ENCODE data around the gene SPTLC1.
"Not testable (repeated sequence)": the region's sequence is repeated elsewhere in the genome, so short reads cannot be mapped to it uniquely, and the experiment has no call there.

SPTLC1 gene

GRCh38 chr9:92115071-92115858 lies at the start of gene SPTLC1:
Gene SPTLC1 (minus strand): TSS chr9:92115413. CDS start chr9:92115370, 43 bp downstream.
- Mint-ChIP-seq H3K9me3 (no peaks in the 10 kb centered on the region), H3K27me3 (ENCODE audit: low read depth) (no peaks in the 10 kb centered on the region), H3K27ac (peak within 1 kb of the TSS; percentile 98), H3K4me3 (peak within 1 kb of the TSS; percentile 95), H3K36me3 (ENCODE audit: low read depth) (peaks cover 20% of the 10 kb centered on the region), H3K4me1 (ENCODE audit: low read depth) (peaks cover 27% of the 10 kb centered on the region)

DNA sequence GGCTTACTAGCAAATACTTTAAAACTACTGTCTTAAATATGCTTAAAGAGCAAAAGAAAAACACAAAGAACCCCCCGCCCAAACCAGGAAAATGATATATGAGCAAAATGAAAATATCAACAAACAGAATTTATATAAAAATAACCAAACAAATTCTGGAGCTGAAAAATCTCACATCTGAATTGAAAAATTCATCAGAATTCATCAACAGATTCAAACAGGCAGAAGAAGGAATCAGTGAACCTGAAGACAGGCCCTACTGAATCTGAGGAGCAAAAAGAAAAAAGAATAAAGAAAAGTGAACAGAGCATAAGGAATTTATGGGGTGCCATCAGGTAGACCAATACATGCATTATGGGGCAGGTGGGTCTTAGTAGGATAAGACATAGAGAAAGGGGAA lies 49.8 kb upstream of the SPTLC1 start:
- Mint-ChIP-seq H3K27me3 (ENCODE audit: low read depth) (peaks cover 18% of the 10 kb centered on the region), H3K4me3 (no peak overlapping the region), H3K9me3 (peaks cover 16% of the 10 kb centered on the region), H3K36me3 (ENCODE audit: low read depth) (peaks cover 3% of the 10 kb centered on the region), H3K4me1 (ENCODE audit: low read depth) (no peaks in the 10 kb centered on the region), H3K27ac (no peak overlapping the region)

GRCh38 chr9:92164490-92164889 lies 49.3 kb upstream of the SPTLC1 start:
- H3K4me1 Mint-ChIP-seq (ENCODE audit: low read depth): no peaks in the 10 kb centered on the region
- H3K27ac Mint-ChIP-seq: no peak overlapping the region
- H3K36me3 Mint-ChIP-seq (ENCODE audit: low read depth): peaks cover 3% of the 10 kb centered on the region
- H3K27me3 Mint-ChIP-seq (ENCODE audit: low read depth): peaks cover 16% of the 10 kb centered on the region
- no peak overlapping the region for H3K4me3 Mint-ChIP-seq
- peaks cover 16% of the 10 kb centered on the region for H3K9me3 Mint-ChIP-seq

DNA sequence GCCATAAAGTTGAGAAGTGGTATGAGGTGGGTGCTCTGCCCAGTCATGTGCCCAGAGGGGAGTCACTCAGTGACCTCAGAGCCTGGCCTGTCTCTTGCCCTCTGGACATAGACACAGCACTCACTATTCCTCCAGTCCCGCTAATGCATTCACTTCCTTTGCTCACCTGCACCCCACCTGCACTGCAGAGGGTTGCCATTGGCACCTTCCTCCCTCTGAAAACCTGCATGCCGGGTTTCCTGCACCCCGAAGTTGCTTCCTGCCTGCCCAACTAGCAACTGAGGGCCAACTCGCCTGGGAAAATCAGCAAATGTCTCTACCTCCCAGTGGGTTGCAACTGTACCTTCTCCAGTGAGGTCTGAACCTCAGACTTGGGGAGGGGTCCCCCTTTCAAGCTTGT lies 48.1 kb upstream of the SPTLC1 start:
- Mint-ChIP-seq H3K9me3 (peaks cover 16% of the 10 kb centered on the region), H3K27me3 (ENCODE audit: low read depth) (peaks cover 25% of the 10 kb centered on the region), H3K36me3 (ENCODE audit: low read depth) (peaks cover 3% of the 10 kb centered on the region), H3K4me1 (ENCODE audit: low read depth) (no peaks in the 10 kb centered on the region), H3K4me3 (no peak overlapping the region), H3K27ac (no peak overlapping the region)

GRCh38 chr9:92160786-92161185 lies 45.6 kb upstream of the SPTLC1 start:
- Mint-ChIP-seq H3K4me3 (no peak overlapping the region), H3K27ac (no peak overlapping the region), H3K27me3 (ENCODE audit: low read depth) (peaks cover 29% of the 10 kb centered on the region), H3K9me3 (peaks cover 16% of the 10 kb centered on the region), H3K4me1 (ENCODE audit: low read depth) (no peaks in the 10 kb centered on the region), H3K36me3 (ENCODE audit: low read depth) (peaks cover 3% of the 10 kb centered on the region)

GRCh38 chr9:92159058-92159457 lies 43.8 kb upstream of the SPTLC1 start:
- Mint-ChIP-seq H3K27me3 (ENCODE audit: low read depth) (peaks cover 22% of the 10 kb centered on the region), H3K4me3 (no peak overlapping the region), H3K4me1 (ENCODE audit: low read depth) (no peaks in the 10 kb centered on the region), H3K27ac (no peak overlapping the region), H3K36me3 (ENCODE audit: low read depth) (no peaks in the 10 kb centered on the region), H3K9me3 (no peaks in the 10 kb centered on the region)

DNA sequence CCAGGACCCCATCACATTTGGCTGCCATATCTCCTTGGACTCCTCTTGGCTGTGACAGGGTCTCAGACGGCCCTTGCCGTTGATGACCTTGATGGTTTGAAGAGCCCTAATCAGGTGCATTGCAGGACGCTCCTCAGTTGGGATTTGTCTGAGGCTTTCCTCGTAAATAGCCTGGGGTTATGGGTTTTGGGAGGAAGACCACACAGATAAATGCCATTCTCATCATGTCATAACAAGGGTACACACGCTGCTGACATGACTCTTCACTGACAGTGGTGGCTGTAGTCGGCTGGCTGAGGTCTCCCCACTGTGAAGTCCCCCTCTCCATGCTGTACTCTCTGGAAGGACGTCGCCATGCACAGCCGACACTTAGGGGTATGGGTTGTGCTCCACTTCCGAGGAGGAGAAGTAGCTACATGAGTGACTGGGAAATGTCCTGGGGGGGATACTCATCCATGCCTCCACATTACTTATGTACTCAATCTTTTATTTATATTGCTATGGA lies 42.9 kb upstream of the SPTLC1 start:
- Mint-ChIP-seq H3K27ac (no peak overlapping the region), H3K4me3 (no peak overlapping the region), H3K36me3 (ENCODE audit: low read depth) (no peaks in the 10 kb centered on the region), H3K4me1 (ENCODE audit: low read depth) (no peaks in the 10 kb centered on the region), H3K27me3 (ENCODE audit: low read depth) (peaks cover 22% of the 10 kb centered on the region), H3K9me3 (no peaks in the 10 kb centered on the region)

GRCh38 chr9:92155736-92156135 lies 40.5 kb upstream of the SPTLC1 start:
- H3K27ac Mint-ChIP-seq; H3K4me3 Mint-ChIP-seq; H3K36me3 Mint-ChIP-seq (ENCODE audit: low read depth): not testable (repeated sequence)

DNA sequence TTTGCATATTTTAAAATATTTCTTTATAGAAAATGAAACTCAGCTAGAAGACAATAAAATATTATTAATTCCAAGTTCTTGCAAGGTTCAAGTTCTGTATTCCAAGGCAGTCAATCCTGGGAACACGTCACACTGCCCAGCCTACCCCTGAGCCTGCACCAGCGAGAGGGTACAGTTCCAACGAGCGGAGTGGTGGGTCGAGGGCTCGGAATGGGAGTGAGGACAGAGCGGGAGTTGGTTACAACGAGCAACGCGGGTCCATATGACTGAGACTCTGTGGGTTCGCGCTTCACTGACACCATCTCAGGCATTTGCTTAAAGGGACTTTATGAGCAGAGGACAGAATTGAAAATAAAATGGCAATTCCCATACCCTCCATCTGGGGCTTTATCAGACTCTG lies 40.0 kb upstream of the SPTLC1 start:
- no peak overlapping the region for H3K4me3 Mint-ChIP-seq
- no peaks in the 10 kb centered on the region for H3K9me3 Mint-ChIP-seq
- peaks cover 14% of the 10 kb centered on the region for H3K27me3 Mint-ChIP-seq (ENCODE audit: low read depth)
- no peak overlapping the region for H3K27ac Mint-ChIP-seq
- no peaks in the 10 kb centered on the region for H3K36me3 Mint-ChIP-seq (ENCODE audit: low read depth)
- no peaks in the 10 kb centered on the region for H3K4me1 Mint-ChIP-seq (ENCODE audit: low read depth)

More at GRCh38 chr9:92155736-92156135, 40.5 kb upstream of the SPTLC1 start:
- not testable (repeated sequence) for H3K9me3 Mint-ChIP-seq; H3K4me1 Mint-ChIP-seq (ENCODE audit: low read depth)
- peaks cover 17% of the 10 kb centered on the region for H3K27me3 Mint-ChIP-seq (ENCODE audit: low read depth)

DNA sequence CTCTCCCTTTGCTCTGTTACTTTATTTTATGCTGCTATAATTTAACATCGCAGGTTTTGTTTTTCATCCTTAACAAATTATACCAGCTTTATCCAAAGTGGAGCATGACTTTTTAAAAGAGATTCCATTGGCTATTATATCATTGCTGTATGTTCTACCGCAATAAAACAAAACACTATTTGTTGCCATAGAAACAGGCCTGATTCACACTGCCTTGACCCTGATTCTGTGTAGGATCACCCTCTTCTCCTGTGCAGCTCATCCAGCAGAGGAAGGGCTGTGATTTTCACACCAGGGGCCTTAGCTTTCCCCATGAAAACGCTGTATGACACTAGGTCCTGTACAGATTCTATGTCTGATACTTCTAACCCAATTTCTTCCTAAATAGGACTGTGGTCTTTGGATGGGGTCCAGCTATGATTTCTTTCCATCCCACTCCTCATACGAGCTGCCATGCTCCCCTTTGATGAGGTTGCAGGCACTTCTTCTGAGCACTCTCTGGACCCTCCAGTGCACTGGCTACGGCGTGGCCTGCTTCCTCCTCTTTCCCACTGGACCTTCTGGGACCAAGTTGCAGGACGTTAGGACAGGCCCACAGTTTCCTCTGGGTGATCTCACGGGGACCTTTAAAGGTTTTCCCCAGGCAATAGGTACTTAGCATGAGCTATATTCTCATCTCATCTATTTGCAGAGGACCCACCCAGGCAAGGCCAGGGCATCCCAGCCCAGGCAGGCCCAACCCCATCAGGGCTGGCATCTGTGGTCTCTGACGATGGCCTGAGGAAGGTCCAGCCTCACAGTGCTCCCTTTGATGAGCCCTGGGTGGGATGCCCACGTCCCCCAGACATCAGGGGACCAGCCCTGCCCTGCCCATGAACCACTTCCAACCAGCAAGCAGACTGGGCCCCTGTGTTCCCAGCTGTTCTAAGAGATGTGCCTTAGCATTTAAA lies 38.5 kb upstream of the SPTLC1 start:
- H3K27me3 Mint-ChIP-seq (ENCODE audit: low read depth); H3K4me1 Mint-ChIP-seq (ENCODE audit: low read depth); H3K9me3 Mint-ChIP-seq; H3K27ac Mint-ChIP-seq; H3K36me3 Mint-ChIP-seq (ENCODE audit: low read depth); H3K4me3 Mint-ChIP-seq: not testable (repeated sequence)

GRCh38 chr9:92151691-92152393 lies 36.6 kb upstream of the SPTLC1 start:
- no peak overlapping the region for H3K27ac Mint-ChIP-seq
- no peak overlapping the region for H3K4me3 Mint-ChIP-seq
- no peaks in the 10 kb centered on the region for H3K36me3 Mint-ChIP-seq (ENCODE audit: low read depth)
- peaks cover 4% of the 10 kb centered on the region for H3K4me1 Mint-ChIP-seq (ENCODE audit: low read depth)
- no peaks in the 10 kb centered on the region for H3K9me3 Mint-ChIP-seq
- no peaks in the 10 kb centered on the region for H3K27me3 Mint-ChIP-seq (ENCODE audit: low read depth)

GRCh38 chr9:92150501-92151470 lies 35.6 kb upstream of the SPTLC1 start:
- H3K27ac Mint-ChIP-seq; H3K9me3 Mint-ChIP-seq; H3K4me1 Mint-ChIP-seq (ENCODE audit: low read depth); H3K27me3 Mint-ChIP-seq (ENCODE audit: low read depth); H3K4me3 Mint-ChIP-seq; H3K36me3 Mint-ChIP-seq (ENCODE audit: low read depth): not testable (repeated sequence)

DNA sequence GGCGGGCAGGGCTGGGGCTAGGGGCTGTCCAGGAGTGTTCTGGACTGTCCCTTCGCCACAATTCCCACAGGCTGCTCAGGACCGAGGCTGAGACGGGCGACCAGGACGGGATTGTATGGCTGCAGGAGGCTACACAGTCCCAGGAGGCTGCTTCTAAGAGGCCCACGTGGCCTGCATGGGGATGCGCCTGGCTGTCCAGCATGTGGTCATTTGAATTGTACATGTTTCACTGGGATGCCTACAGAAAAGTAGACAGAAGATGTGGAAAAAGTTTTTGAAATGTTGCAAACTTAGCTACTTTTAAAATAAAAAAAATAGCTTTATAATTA lies 32.6 kb upstream of the SPTLC1 start:
- no peaks in the 10 kb centered on the region for H3K36me3 Mint-ChIP-seq (ENCODE audit: low read depth)
- no peak overlapping the region for H3K27ac Mint-ChIP-seq
- H3K4me1 Mint-ChIP-seq (ENCODE audit: low read depth): peaks cover 7% of the 10 kb centered on the region
- no peak overlapping the region for H3K4me3 Mint-ChIP-seq
- peaks cover 8% of the 10 kb centered on the region for H3K27me3 Mint-ChIP-seq (ENCODE audit: low read depth)
- H3K9me3 Mint-ChIP-seq: no peaks in the 10 kb centered on the region
